HG02970 (cell line): ENCODE results near the gene UNC45B.
"Not testable (repeated sequence)": the region's sequence is repeated elsewhere in the genome, so short reads cannot be mapped to it uniquely, and the experiment has no call there.

Source experiments
- ATAC-seq: cut with Tn5 transposase; IDR thresholded peaks from one replicate; pipeline ENCODE4 v1.9.1; 2021; ENCODE audit warnings: mild to moderate bottlenecking, moderate library complexity, moderate number of reproducible peaks; ENCODE audit not compliant: unreplicated experiment, low FRiP score

Gene UNC45B

GRCh38 chr17:35212668-35213067 lies 65.1 kb downstream of the UNC45B start:
- ATAC-seq = no peak

- no peak for ATAC-seq
Measured at GRCh38 chr17:35213412-35213940, 65.9 kb downstream of the UNC45B start.

GRCh38 chr17:35214192-35214591 lies 66.6 kb downstream of the UNC45B start:
- ATAC-seq = no peak

GRCh38 chr17:35214631-35215273 lies 67.1 kb downstream of the UNC45B start:
- ATAC-seq = no peak

GRCh38 chr17:35217107-35217506 lies 69.5 kb downstream of the UNC45B start:
- ATAC-seq = no peak

- no peak for ATAC-seq
Measured at GRCh38 chr17:35218915-35219314, 71.3 kb downstream of the UNC45B start.

- no peak for ATAC-seq
Measured at GRCh38 chr17:35222452-35222851, 74.8 kb downstream of the UNC45B start.

- no peak for ATAC-seq
Measured at GRCh38 chr17:35224436-35224835, 76.8 kb downstream of the UNC45B start.

GRCh38 chr17:35227546-35227945 lies 79.9 kb downstream of the UNC45B start:
- ATAC-seq = no peak

- no peak for ATAC-seq
Measured at GRCh38 chr17:35229638-35230037, 82.0 kb downstream of the UNC45B start.

- ATAC-seq = not testable (repeated sequence)
Measured at GRCh38 chr17:35234315-35234714, 86.7 kb downstream of the UNC45B start.

- ATAC-seq = no peak
Measured at GRCh38 chr17:35235289-35235688, 87.7 kb downstream of the UNC45B start.

- ATAC-seq = no peak
Measured at GRCh38 chr17:35235917-35236316, 88.3 kb downstream of the UNC45B start.

- no peak for ATAC-seq
Measured at GRCh38 chr17:35236821-35237220, 89.2 kb downstream of the UNC45B start.

GRCh38 chr17:35238821-35239220 lies 91.2 kb downstream of the UNC45B start:
- ATAC-seq = no peak
